A549 treated with CpdA at 1 μM for 4 hours (cell line): ENCODE results near the gene SYCP3. TPM values are rescaled to one million over a fixed set of nuclear protein-coding genes. Genes with fewer than 3 reads are reported as not detected.

Source experiments
- total RNA-seq: library from RNA; stranded (reverse); fragments of 200-300 nt; extraction: Qiagen RNA extraction; gene quantifications from 5 replicates; pipeline ENCODE4 v1.2.3, GENCODE V29; 2022; ENCODE audit warnings: low read depth

The SYCP3 gene
- 0.10 to 0.35 TPM (median 0.18 TPM) in 3 of 5 replicates, not detected in the others for total RNA-seq

DNA sequence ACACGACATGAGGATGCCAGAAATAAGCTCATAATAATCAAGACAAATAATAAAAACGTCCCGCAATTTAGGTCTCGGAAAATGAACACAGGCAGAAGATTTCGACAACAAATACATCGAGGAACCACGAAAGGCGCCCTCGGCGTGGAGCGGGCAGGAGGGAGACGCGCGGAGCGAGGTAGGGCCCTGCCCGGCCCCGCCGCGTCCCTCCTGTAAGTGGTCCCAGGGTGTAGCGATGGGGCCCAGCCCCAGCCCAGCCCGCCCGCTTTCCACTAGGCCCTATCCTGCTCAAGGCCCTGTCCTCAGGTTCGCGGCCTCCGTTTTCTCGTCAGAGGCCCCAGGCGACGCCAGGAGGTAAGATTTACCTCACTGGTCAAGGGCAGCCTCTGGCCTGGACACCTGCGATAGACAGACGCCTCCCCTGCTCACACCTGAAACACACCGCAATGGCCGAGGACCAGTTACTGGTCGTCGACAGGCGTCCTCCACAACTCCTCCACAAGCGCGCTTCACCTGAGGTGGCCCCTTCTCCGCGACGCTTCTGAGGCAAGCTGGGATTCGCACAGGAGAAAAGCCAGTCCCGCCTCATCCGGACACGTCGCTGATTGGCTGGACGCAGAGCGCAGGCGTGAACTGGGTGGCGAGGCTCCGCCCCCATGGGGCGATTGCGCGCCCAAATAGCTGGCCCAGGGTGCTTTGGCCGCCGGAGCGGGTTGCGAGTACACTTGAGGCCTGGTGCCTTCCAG, at the start of gene SYCP3:
TSS of gene SYCP3 (minus strand) at position 543 of the 746 bp plus-strand sequence. CDS start 1,527 bp downstream, outside the sequence.

DNA sequence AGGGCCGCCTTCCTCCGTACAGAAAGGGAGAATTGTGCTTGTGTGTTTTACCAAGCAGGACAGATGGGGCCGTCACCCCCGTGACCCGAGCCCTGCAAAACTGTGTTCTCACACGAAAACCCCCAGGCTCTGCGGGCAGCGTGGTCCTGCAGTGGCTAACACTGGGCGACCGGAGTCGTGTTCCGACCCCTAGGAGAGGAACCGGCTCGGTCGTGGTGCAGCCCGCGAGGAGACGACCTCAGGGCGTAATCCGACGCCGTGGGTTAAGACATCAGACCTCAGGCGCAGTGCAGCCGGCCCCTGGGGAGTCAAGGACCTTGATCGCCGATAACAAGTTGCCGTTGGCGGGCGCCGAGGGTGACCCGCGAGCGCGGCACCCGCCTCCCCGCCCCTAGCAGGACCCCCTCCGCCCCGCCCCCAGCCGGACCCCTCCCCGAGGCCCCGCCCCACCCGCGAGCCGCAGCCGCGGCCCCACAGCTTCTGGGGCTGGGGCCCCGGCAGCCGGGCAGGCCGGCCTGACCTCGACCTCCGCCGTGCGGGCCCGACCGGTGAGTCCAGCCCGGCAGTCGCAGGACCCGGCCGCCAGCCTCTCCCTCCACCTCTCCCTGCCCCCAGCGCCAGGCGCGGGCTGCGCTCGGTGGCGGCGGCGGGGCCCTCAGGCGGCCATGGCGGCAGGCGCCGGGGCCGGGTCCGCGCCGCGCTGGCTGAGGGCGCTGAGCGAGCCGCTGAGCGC, 41.9 kb downstream of the SYCP3 start, which contains the start of gene CHPT1:
TSS of gene CHPT1 (plus strand) at position 444 of the 733 bp plus-strand sequence. CDS start at position 666, 222 bp downstream.

Other genes with a start within 250 kb of the SYCP3 start
- gene MYBPC1, start 144.5 kb downstream of the SYCP3 start, total RNA-seq = not detected in 5 replicates
- gene CHPT1, start 41.8 kb downstream of the SYCP3 start, total RNA-seq = 45.7 to 67.1 TPM (median 62.4 TPM) in 5 replicates
- gene GNPTAB, start 91.5 kb upstream of the SYCP3 start, total RNA-seq = 11.3 to 16.2 TPM (median 14.7 TPM) in 5 replicates
- 23.8 to 29.4 TPM (median 28.9 TPM) in 5 replicates for gene DRAM1, start 138.1 kb upstream of the SYCP3 start, total RNA-seq